ENCODE results near the gene SLC2A1. TPM values are rescaled to one million over a fixed set of nuclear protein-coding genes. Genes with fewer than 3 reads are reported as not detected.
A peak's percentile ranks its signal among the peaks of the same experiment; 100 is the strongest.

Gene SLC2A1
- total and polyA plus RNA-seq, 9 of the 15 experiments (the other 6 are each of a cell fraction or from before 2014, with no cell fraction given): 12.6 to 153 (median 48.0) TPM

DNA sequence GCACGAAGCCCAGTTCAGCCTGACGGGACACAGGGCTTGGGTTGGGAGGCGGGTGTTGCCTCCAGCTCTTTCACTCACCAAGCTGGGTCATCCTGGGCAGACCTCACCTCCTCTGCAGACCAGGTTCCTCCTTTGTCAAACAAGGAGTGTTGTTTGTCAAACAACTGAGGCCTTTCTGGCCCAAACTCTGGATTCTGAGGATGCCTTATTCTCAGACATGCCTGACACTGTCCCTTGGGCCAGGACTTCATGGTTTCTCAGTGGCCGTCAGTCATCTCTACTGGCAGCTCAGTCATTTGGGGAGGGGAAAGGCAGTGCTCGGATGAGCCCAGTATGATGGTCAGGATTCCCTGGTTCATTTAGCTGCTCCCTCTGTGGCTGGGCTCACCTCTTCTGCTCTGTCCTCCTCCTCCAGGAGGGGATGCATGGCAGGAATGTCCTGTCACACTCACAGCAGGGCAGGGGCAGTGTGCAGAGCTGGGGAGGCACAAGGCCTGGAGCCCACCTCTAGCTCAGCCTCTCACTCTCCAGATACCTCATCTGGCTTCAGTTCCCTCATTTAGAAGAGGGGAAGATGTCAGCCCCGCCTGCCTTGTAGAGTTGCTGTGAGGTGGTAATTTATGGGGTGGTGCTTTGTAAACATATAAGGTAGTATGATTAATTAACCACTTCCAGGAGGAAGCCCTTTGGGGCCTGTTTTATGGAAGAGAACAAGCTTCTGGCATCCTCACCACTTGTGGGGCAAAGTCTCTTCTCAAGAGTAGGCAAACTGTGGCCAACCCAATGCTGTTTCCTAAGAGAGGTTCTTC, 20.6 kb downstream of the SLC2A1 start:
- no peak for FAIRE-seq
- no peak for ATAC-seq
- no peak for DNase-seq (ENCODE audit: extremely low read depth in 1 of 4, low spot score in 3 of 4)
- Histone ChIP-seq H3K9me3 (replicated peaks; ENCODE audit: control insufficient read depth, insufficient read depth, low read depth, low read length) (no peaks in the 10 kb centered on the region), H3K79me2 (ENCODE audit: control insufficient read depth, insufficient read depth, low read length) (peaks cover 100% of the 10 kb centered on the region), H3K4me1 (replicated peaks in 1 of 2; ENCODE audit: control insufficient read depth in 2 of 2, insufficient read depth in 2 of 2, low read length in 2 of 2) (peaks cover 96 to 97% of the 10 kb centered on the region in 2 experiments), H4K20me1 (replicated peaks; ENCODE audit: control insufficient read depth, insufficient read depth, low read length) (peaks cover 66% of the 10 kb centered on the region), H3K36me3 (ENCODE audit: control insufficient read depth, insufficient read depth, low read length) (peaks cover 93% of the 10 kb centered on the region), H3K27ac (ENCODE audit: extremely low read depth, low read depth, low read length) (peak overlapping the region; percentile 74), H2AFZ (ENCODE audit: low read depth, low read length) (no peak overlapping the region), H3K9me1 (ENCODE audit: control insufficient read depth, insufficient read depth, low read length) (peaks cover 35% of the 10 kb centered on the region), H3K9ac (ENCODE audit: insufficient read depth in 1 of 2, low read depth in 2 of 2, low read length in 2 of 2) (peak overlapping the region; percentile 13 to 75; a peak in 3 of 4 replicates), H3K4me3 (no peak overlapping the region), H3K4me2 (ENCODE audit: insufficient read depth, low read length) (peak overlapping the region; percentile 66; the same call in 1 of the 2 replicates), H3K27me3 (ENCODE audit: control insufficient read depth in 2 of 2, insufficient read depth in 2 of 2, low read length in 2 of 2) (no peaks in the 10 kb centered on the region)
- intact Hi-C loops (cut with micrococcal nuclease) (loop anchor here (10.0 kb wide), 1 partner anchor 253 kb away; the partner anchor contains the start of gene YBX1), in situ Hi-C loops (cut with MboI) (no loop called here)
- ChIA-PET CTCF (ENCODE audit: low intra/inter-chr PET ratio) (no interaction called here), POLR2A (interaction anchor here (0.6 to 4.1 kb wide), 11 partner anchors 10 to 517 kb away, joined by 3 to 47 read pairs (median 3); partner anchors contain the start of gene ZNF691)
- no TSS peak for BruUV-seq (replicated peaks)
- 70% methylated on average over 6 of the region's 6 CpGs for WGBS (ENCODE audit: insufficient coverage, low coverage, missing lambda C conversion rate)
- TF ChIP-seq, protein P1, sequence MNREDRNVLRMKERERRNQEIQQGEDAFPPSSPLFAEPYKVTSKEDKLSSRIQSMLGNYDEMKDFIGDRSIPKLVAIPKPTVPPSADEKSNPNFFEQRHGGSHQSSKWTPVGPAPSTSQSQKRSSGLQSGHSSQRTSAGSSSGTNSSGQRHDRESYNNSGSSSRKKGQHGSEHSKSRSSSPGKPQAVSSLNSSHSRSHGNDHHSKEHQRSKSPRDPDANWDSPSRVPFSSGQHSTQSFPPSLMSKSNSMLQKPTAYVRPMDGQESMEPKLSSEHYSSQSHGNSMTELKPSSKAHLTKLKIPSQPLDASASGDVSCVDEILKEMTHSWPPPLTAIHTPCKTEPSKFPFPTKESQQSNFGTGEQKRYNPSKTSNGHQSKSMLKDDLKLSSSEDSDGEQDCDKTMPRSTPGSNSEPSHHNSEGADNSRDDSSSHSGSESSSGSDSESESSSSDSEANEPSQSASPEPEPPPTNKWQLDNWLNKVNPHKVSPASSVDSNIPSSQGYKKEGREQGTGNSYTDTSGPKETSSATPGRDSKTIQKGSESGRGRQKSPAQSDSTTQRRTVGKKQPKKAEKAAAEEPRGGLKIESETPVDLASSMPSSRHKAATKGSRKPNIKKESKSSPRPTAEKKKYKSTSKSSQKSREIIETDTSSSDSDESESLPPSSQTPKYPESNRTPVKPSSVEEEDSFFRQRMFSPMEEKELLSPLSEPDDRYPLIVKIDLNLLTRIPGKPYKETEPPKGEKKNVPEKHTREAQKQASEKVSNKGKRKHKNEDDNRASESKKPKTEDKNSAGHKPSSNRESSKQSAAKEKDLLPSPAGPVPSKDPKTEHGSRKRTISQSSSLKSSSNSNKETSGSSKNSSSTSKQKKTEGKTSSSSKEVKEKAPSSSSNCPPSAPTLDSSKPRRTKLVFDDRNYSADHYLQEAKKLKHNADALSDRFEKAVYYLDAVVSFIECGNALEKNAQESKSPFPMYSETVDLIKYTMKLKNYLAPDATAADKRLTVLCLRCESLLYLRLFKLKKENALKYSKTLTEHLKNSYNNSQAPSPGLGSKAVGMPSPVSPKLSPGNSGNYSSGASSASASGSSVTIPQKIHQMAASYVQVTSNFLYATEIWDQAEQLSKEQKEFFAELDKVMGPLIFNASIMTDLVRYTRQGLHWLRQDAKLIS (CRISPR knock-in tag; IDR thresholded peaks at IDR 0.05): no peak; the same call in 1 of the 2 replicates
- TF ChIP-seq, protein P2, sequence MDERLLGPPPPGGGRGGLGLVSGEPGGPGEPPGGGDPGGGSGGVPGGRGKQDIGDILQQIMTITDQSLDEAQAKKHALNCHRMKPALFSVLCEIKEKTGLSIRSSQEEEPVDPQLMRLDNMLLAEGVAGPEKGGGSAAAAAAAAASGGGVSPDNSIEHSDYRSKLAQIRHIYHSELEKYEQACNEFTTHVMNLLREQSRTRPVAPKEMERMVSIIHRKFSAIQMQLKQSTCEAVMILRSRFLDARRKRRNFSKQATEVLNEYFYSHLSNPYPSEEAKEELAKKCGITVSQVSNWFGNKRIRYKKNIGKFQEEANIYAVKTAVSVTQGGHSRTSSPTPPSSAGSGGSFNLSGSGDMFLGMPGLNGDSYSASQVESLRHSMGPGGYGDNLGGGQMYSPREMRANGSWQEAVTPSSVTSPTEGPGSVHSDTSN (CRISPR knock-in tag; IDR thresholded peaks at IDR 0.05; ENCODE audit: low read depth): no peak
- TF ChIP-seq, protein P2 (tag; conservative IDR thresholded peaks at IDR 0.05; ENCODE audit: low read depth): 0 out of 2 replicates have a peak, but pooled peaks have one; percentile 30
- TF ChIP-seq RAD51 (IDR thresholded peaks at IDR 0.05; ENCODE audit: borderline replicate concordance, low read depth) (no peak), PKNOX1 (IDR thresholded peaks at IDR 0.05) (peak; percentile 80), MECOM (CRISPR knock-in tag; IDR thresholded peaks at IDR 0.05) (no peak), ATF3 (IDR thresholded peaks at IDR 0.05) (no peak), ATF3 (CRISPR knock-in tag; conservative IDR thresholded peaks at IDR 0.05) (no peak), MEIS2 (IDR thresholded peaks at IDR 0.05; ENCODE audit: partially characterized antibody) (peak; percentile 58), ELF4 (CRISPR knock-in tag; IDR thresholded peaks at IDR 0.05) (0 out of 2 replicates have a peak, but pooled peaks have one; percentile 4)
